ENCODE results near the gene EPOP. TPM values are rescaled to one million over a fixed set of nuclear protein-coding genes. Genes with fewer than 3 reads are reported as not detected.

EPOP gene
- total and polyA plus RNA-seq, 2 of the 13 experiments (the other 11 are each of a cell fraction or from before 2014, with no cell fraction given) = 14.7 to 37.8 TPM

DNA sequence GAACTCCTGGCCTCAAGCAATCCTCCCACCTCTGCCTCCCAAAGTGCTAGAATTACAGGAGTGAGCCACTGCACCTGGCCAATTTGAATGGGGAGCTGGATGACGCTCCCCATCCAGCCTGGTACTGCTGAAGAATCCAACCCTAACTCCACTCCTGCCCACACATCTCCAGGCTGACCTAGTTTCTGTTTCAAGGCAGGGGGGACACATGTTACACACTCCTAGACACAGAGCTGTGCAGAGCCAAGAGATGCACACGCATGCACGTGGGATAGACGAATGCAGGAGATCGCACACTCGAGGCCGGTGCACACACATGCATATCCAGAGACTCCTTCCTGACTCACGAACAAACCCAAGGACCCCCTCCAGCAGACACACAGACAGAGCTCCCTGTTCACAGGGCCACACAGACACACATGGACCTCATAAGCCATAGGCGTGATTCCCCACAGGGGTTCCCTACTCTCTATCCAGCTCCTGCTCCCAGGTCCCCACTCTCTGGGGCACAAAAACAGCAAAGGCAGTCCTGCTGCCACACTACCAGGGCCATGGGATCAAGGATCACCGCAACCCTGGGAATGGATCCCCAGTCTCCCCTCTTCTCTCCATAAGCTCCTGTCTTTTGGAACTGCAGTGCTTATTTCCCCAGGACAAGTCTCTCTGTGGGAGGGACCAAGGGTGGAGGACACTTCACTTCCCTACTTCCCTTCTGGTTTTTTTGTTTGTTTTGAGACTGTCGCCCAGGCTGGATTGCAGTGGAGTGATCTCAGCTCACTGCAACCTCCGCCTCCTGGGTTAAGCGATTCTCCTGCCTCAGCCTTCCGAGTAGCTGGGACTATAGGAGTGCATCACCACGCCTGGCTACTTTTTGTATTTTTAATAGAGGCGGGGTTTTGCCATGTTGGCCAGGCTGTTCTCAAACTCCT lies 14.4 kb downstream of the EPOP start (continued):
- TF ChIP-seq, protein P1, sequence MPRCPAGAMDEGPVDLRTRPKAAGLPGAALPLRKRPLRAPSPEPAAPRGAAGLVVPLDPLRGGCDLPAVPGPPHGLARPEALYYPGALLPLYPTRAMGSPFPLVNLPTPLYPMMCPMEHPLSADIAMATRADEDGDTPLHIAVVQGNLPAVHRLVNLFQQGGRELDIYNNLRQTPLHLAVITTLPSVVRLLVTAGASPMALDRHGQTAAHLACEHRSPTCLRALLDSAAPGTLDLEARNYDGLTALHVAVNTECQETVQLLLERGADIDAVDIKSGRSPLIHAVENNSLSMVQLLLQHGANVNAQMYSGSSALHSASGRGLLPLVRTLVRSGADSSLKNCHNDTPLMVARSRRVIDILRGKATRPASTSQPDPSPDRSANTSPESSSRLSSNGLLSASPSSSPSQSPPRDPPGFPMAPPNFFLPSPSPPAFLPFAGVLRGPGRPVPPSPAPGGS (CRISPR knock-in tag; IDR thresholded peaks at IDR 0.05) = no peak
- TF ChIP-seq, protein P2, sequence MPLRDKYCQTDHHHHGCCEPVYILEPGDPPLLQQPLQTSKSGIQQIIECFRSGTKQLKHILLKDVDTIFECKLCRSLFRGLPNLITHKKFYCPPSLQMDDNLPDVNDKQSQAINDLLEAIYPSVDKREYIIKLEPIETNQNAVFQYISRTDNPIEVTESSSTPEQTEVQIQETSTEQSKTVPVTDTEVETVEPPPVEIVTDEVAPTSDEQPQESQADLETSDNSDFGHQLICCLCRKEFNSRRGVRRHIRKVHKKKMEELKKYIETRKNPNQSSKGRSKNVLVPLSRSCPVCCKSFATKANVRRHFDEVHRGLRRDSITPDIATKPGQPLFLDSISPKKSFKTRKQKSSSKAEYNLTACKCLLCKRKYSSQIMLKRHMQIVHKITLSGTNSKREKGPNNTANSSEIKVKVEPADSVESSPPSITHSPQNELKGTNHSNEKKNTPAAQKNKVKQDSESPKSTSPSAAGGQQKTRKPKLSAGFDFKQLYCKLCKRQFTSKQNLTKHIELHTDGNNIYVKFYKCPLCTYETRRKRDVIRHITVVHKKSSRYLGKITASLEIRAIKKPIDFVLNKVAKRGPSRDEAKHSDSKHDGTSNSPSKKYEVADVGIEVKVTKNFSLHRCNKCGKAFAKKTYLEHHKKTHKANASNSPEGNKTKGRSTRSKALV (CRISPR knock-in tag; IDR thresholded peaks at IDR 0.05) = no peak
- TF ChIP-seq, protein P3, sequence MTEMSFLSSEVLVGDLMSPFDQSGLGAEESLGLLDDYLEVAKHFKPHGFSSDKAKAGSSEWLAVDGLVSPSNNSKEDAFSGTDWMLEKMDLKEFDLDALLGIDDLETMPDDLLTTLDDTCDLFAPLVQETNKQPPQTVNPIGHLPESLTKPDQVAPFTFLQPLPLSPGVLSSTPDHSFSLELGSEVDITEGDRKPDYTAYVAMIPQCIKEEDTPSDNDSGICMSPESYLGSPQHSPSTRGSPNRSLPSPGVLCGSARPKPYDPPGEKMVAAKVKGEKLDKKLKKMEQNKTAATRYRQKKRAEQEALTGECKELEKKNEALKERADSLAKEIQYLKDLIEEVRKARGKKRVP (CRISPR knock-in tag; IDR thresholded peaks at IDR 0.05) = no peak
- peak; percentile 16; the same call in 1 of the 2 replicates for TF ChIP-seq YEATS2 (CRISPR knock-in tag; IDR thresholded peaks at IDR 0.05; ENCODE audit: borderline replicate concordance)
- no peak for TF ChIP-seq NR3C1 (CRISPR knock-in tag; IDR thresholded peaks at IDR 0.05)
- no peak for TF ChIP-seq KLF6 (CRISPR knock-in tag; IDR thresholded peaks at IDR 0.05)
- 0 out of 2 replicates have a peak, but pooled peaks have one; percentile 7 for TF ChIP-seq ZNF331 (CRISPR knock-in tag; IDR thresholded peaks at IDR 0.05)
- TF ChIP-seq, protein P4, sequence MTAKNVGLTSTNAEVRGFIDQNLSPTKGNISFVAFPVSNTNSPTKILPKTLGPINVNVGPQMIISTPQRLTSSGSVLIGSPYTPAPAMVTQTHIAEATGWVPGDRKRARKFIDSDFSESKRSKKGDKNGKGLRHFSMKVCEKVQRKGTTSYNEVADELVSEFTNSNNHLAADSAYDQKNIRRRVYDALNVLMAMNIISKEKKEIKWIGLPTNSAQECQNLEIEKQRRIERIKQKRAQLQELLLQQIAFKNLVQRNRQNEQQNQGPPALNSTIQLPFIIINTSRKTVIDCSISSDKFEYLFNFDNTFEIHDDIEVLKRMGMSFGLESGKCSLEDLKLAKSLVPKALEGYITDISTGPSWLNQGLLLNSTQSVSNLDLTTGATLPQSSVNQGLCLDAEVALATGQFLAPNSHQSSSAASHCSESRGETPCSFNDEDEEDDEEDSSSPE (CRISPR knock-in tag; IDR thresholded peaks at IDR 0.05) = no peak
- TF ChIP-seq, protein P5, sequence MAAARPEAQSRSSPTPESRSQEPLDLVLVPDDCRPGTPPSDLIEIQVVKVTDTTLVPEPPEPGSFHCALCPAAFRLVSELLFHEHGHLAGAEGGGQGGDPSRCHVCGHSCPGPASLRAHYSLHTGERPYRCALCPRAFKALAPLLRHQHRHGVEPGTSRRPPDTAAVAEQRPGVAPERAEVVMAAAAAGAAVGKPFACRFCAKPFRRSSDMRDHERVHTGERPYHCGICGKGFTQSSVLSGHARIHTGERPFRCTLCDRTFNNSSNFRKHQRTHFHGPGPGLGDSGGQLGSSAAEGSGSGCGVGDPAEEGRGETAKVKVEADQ (CRISPR knock-in tag; IDR thresholded peaks at IDR 0.05; ENCODE audit: borderline replicate concordance) = peak; percentile 77; the same call in 1 of the 2 replicates
- TF ChIP-seq, protein P6, sequence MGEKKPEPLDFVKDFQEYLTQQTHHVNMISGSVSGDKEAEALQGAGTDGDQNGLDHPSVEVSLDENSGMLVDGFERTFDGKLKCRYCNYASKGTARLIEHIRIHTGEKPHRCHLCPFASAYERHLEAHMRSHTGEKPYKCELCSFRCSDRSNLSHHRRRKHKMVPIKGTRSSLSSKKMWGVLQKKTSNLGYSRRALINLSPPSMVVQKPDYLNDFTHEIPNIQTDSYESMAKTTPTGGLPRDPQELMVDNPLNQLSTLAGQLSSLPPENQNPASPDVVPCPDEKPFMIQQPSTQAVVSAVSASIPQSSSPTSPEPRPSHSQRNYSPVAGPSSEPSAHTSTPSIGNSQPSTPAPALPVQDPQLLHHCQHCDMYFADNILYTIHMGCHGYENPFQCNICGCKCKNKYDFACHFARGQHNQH (CRISPR knock-in tag; IDR thresholded peaks at IDR 0.05) = 0 out of 2 replicates have a peak, but pooled peaks have one; percentile 47
- 0 out of 2 replicates have a peak, but pooled peaks have one; percentile 27 for TF ChIP-seq ZNF619 (CRISPR knock-in tag; IDR thresholded peaks at IDR 0.05)
- TF ChIP-seq, protein P7, sequence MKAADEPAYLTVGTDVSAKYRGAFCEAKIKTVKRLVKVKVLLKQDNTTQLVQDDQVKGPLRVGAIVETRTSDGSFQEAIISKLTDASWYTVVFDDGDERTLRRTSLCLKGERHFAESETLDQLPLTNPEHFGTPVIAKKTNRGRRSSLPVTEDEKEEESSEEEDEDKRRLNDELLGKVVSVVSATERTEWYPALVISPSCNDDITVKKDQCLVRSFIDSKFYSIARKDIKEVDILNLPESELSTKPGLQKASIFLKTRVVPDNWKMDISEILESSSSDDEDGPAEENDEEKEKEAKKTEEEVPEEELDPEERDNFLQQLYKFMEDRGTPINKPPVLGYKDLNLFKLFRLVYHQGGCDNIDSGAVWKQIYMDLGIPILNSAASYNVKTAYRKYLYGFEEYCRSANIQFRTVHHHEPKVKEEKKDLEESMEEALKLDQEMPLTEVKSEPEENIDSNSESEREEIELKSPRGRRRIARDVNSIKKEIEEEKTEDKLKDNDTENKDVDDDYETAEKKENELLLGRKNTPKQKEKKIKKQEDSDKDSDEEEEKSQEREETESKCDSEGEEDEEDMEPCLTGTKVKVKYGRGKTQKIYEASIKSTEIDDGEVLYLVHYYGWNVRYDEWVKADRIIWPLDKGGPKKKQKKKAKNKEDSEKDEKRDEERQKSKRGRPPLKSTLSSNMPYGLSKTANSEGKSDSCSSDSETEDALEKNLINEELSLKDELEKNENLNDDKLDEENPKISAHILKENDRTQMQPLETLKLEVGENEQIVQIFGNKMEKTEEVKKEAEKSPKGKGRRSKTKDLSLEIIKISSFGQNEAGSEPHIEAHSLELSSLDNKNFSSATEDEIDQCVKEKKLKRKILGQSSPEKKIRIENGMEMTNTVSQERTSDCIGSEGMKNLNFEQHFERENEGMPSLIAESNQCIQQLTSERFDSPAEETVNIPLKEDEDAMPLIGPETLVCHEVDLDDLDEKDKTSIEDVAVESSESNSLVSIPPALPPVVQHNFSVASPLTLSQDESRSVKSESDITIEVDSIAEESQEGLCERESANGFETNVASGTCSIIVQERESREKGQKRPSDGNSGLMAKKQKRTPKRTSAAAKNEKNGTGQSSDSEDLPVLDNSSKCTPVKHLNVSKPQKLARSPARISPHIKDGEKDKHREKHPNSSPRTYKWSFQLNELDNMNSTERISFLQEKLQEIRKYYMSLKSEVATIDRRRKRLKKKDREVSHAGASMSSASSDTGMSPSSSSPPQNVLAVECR (CRISPR knock-in tag; IDR thresholded peaks at IDR 0.05; ENCODE audit: borderline replicate concordance) = no peak; the same call in 1 of the 2 replicates
- TF ChIP-seq ZNF205 (CRISPR knock-in tag; IDR thresholded peaks at IDR 0.05) = no peak
- no peak for TF ChIP-seq MIXL1 (CRISPR knock-in tag; IDR thresholded peaks at IDR 0.05)
